GM19468 (cell line): ENCODE measurements around the gene FOXP4.
"Not testable (repeated sequence)": the region's sequence is repeated elsewhere in the genome, so short reads cannot be mapped to it uniquely, and the experiment has no call there.

Experiments used
- ATAC-seq: cut with Tn5 transposase; IDR thresholded peaks from one replicate; pipeline ENCODE4 v1.9.1; 2021; ENCODE audit warnings: mild to moderate bottlenecking, moderate library complexity, moderate number of reproducible peaks; ENCODE audit not compliant: unreplicated experiment; ENCODE audit errors: extremely low read depth

FOXP4 gene

DNA sequence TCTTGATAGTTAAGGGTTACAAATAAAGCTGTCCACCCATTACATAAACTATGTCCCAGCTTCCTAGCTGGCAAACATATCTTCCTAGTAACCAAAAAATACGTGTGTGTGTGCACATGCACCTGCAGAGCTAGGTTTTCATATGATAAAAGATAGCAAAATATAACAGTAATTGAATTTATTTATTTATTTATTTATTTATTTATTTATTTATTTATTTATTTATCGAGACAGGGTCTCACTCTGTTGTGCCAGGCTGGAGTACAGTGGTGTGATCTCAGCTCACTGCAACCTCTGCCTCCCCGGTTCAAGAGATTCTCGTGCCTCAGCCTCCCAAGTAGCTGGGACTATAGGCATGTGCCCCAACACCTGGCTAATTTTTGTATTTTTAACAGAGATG lies 73.0 kb downstream of the FOXP4 start:
- not testable (repeated sequence) for ATAC-seq

DNA sequence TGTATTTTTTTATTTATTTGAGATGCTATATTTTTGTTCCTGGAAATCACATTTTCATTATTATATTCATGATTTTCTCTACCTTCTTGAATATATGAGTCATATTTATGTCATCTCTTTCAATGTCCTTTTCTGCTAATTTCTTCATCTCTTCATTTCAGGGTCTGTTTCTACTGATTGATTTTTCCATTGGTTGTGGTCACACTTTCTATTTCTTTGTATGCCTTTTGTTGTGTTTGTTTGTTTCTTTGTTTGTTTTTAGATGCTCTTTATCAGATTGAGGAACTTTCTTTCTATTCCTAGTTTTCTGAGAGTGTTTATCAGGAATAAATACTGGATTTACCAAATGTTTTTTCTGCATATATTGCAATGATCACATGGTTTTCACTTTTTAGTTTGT lies 75.2 kb downstream of the FOXP4 start:
- no peak for ATAC-seq

DNA sequence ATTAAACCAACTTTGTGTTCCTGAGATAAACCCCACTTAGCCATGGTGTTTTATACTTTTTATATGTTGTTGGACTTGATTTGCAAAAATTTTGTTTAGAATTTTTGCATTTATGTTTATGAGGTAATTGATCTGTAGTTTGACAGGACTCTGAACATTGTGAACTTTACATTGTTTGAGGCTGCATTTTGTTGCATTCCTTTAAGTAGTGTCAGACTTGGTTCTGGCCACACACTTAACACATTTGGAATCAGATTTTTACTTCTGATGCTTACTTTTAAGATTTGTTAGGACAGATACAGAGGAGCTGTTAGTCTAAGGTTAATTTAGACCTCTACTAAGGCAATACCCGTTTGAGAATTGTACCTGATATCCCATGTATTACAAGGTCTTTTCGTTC lies 75.6 kb downstream of the FOXP4 start:
- no peak for ATAC-seq

GRCh38 chr6:41622206-41622988 lies 76.2 kb downstream of the FOXP4 start:
- no peak for ATAC-seq

GRCh38 chr6:41623330-41623729 lies 77.1 kb downstream of the FOXP4 start:
- ATAC-seq, result no peak

DNA sequence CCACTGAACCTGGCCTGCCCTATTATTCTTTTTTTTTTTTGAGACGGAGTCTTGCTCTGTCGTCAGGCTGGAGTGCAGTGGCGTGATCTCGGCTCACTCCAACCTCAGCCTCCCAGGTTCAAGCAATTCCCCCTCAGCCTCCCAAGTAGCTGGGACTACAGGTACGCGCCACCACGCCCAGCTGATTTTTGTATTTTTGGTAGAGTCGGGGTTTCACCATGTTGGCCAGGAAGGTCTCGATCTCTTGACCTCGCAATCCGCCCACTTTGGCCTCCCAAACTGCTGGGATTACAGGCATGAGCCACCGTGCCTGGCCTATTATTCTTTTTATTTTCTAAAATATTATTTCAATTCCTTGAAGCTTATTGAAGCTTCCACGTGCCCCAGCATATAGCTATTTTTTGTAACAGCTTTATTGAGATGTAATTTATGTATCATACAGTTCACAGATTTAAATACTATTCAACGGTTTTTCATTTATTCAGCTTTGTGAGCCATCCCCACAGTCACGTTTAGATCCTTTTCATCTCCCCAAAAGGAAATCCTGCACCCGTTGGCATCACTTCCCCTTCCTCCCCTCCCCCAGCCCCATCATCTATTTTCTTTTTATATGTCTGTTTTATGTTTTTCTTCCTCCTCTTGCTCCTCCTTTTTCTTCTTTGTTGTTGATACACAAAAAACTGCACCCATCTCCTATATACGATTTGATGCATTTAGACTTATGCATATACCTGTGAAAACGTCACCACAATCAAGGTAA lies 78.6 kb downstream of the FOXP4 start:
- no peak for ATAC-seq

- ATAC-seq, result no peak
Observed at GRCh38 chr6:41625442-41625841, 79.3 kb downstream of the FOXP4 start.

DNA sequence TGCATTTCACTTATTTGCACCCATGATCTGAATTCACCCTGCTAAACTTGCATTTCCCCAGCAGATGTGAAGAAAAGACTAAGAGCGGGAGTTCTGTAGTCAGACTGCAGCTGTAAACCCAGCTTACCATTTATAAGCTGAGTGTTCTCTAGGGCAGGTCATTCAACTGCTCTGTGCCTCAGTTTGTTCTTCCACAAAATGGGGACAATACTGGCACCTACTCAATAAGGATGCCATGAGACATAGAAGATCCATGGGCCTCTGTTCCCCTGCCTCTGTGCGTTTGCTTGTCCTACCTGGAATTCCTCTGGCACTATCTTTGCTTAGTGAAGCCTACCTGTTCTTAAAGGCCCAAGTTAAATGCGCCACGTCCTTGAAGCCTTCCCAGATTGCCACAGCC lies 79.8 kb downstream of the FOXP4 start:
- ATAC-seq, result no peak

GRCh38 chr6:41626917-41627316 lies 80.7 kb downstream of the FOXP4 start:
- no peak for ATAC-seq

DNA sequence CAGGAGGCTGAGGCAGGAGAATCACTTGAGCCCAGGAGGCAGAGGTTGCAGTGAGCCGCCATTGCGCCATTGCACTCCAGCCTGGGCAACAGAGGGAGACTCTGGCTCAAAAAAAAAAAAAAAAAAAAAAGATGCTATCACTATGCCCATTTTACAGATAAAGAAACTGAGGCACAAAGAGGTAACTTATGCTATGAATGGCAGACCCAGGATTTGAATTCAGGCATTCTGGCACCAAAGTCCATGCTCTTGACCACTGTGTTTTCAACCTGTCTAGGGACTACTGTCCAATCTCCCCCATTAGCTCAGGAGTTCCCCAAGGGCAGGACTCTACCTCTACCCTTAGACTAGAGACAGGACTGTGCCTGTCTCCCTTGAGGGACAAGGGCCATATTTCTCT lies 82.9 kb downstream of the FOXP4 start:
- no peak for ATAC-seq

DNA sequence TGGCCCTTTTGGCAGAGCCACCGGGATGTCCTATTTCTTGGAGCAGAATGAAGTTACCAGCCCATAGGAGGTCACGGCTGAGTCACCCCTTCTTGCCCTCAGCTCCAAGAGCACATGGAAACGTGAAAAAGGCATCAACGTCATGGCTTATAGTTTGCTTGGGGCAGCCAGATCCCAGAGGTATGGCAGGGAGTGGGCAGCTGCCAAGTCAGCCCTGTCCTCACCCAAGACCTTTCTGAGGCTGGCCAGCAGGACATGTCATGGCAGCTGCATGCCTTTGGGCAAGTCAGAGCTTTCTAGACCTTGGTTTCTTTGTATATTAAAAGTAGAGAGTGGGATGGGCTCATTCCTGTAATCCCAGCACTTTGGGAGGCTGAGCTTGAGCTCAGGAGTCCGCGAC lies 83.9 kb downstream of the FOXP4 start:
- ATAC-seq, result no peak

GRCh38 chr6:41630946-41631345 lies 84.8 kb downstream of the FOXP4 start:
- ATAC-seq, result no peak

- ATAC-seq, result no peak
Observed at GRCh38 chr6:41633056-41633634, 87.0 kb downstream of the FOXP4 start.

DNA sequence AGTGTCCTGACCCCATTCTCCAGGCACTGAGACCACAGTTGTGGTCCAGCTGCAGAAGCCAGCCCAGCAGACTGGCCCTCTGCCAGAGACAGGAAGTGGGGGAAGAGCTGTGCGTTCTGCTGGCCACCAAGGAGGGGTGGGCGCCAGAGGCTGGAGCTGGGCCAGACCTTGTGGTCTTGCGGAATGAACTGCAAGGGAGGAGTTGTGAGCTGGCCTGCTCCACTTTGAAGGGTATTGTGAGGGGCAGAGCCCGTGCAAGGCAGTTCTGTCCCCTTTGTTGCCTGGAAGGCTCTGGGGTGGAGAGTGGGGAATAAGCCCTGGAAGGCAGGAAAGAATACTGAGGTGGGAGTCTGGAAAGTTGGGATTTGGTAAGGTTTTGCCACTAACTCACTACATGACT lies 88.5 kb downstream of the FOXP4 start:
- no peak for ATAC-seq

DNA sequence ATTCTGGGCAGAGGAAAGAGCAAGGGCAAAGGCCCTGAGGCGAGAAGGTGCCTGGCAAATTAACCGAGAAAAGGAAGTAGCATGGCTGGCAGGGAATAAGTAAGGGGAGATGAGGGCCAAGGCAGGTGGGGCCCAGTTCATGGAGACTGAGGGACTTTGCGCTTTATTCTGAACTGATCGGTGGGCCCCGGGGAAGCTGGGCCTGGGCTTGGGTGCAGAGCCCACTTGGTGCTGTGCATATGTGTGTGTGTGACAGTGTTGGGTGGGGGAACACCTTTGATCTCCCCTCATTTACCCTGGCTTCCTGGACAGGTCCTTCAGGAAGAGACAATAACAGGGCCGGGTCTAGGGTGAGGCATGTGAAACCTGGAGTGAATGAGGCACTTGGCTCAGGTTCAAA lies 89.2 kb downstream of the FOXP4 start:
- no peak for ATAC-seq

GRCh38 chr6:41636833-41637193 lies 90.6 kb downstream of the FOXP4 start:
- no peak for ATAC-seq

DNA sequence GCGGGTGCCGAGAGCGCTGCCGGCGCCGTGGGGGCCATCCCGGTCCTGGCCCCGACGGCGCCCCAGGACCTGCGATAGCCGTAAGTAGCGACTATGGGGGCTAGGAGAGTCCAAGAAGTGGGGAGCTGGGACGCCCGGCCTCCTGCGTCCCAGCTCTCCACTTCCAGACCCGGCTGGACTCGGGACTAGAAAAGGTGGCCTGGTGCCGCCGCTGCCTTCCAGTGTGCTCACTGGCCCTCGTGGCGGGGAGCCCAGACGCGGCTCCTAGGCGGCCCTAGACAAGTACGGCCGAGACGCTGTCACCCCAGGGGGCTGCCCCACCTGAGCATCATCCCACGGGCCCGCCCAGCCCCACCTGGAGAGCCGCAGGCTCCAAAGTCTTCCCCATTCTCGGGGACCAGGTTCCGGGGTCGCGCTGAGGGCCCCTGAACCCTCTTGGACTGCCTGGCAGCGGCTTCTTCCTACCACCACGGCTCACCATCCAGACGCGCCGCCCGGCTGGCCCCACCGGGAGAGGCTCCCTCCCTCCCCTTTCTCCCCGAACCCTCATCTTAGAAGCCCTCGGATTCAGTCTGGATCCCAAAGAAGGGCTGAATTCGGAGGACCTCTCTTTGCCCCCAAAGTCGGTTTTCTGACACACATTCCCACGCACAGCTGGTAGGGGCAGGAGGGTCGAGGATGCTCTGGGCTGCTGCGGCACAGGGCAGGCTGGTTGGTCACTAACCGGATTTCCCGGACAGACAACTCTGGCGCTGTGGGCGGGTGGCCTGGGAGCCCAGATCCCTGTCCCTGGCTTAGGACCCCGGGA lies 91.2 kb downstream of the FOXP4 start:
- no peak for ATAC-seq

DNA sequence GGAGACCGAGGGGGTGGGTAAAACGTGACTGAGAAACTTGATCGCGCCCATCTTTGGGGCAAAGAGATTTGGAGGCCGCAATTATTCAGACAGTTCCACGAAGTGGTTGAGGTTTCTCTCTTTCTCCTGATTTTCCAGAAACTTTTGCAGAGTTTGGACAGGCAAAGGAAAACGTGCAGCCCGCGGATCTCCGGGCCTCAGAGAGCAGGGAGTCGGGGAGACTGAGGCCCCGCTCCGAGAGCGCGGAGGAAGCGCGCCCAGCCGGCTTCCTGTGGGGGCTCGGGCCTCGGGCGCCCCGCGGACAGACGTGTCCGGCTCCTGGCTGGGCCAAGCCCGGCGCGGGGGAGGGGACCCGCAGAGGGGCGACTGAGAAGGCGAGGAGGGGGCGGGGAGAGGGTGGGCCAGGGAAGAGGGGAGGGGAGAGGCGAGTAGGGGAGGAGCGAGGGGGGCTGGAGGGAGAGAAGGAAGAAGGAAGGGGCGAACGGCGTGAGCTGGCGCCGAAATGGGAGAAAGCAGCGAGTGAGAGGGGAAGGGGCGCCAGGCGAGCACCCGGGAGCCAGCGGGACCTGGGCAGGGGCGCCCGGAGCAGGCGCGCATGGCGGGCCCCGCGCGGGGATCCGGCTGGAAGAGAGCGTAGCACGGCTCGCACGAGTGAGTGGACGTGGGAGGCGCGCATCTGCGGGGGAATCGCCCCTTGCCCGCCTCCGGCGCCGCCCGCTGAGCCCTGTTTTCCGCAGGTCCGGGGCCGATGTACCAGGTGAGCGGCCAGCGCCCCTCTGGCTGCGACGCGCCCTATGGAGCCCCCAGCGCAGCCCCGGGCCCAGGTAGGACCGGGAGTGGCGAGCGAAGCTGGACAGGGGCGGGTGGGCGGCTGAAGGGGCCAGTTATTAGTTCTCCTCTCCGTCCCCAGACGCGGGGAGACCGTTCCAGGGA lies 92.1 kb downstream of the FOXP4 start, which contains the start of gene MDFI:
Gene MDFI (plus strand): TSS at position 467 of the 933 bp plus-strand sequence. CDS start 282 bp downstream, at position 749.
- no peak for ATAC-seq
